Mesothelial cell of epicardium (in vitro differentiated cells): ENCODE data around the gene TRIM41. TPM values are rescaled to one million over a fixed set of nuclear protein-coding genes. Genes with fewer than 3 reads are reported as not detected.

Experiments
- DNase-seq, 2 experiments: peaks; one replicate each; pipeline ENCODE4 v3.0.0; 2021; ENCODE audit warnings: low spot score in 2 of 2; ENCODE audit not compliant: unreplicated experiment in 2 of 2
- H3K27ac Mint-ChIP-seq: 2 replicates; pipeline ENCODE4 v1.8.0; 2021; ENCODE audit warnings: mixed read lengths
- H3K27me3 Mint-ChIP-seq: 2 replicates; pipeline ENCODE4 v1.8.0; 2021; ENCODE audit warnings: low read depth, mixed read lengths
- H3K36me3 Mint-ChIP-seq: 2 replicates; pipeline ENCODE4 v1.8.0; 2021; ENCODE audit warnings: mixed read lengths
- H3K4me1 Mint-ChIP-seq: 2 replicates; pipeline ENCODE4 v1.8.0; 2021; ENCODE audit warnings: mixed read lengths
- H3K4me3 Mint-ChIP-seq: 2 replicates; pipeline ENCODE4 v1.8.0; 2021; ENCODE audit warnings: mild to moderate bottlenecking, moderate library complexity, mixed read lengths
- H3K9me3 Mint-ChIP-seq: 2 replicates; pipeline ENCODE4 v1.8.0; 2021; ENCODE audit warnings: mixed read lengths
- CTCF ChIP-seq: fragments of 200-600 bp; sonication (generic); IDR thresholded peaks from one replicate; pipeline ENCODE4 v1.5.0; 2021; ENCODE audit warnings: antibody characterized with exemption; ENCODE audit not compliant: unreplicated experiment
- total RNA-seq: library from RNA; stranded (reverse); gene quantifications from 3 replicates; pipeline ENCODE4 v1.2.1, GENCODE V29; 2021

TRIM41 gene
- total RNA-seq, 1 donor from 2014 or later: 27.9 TPM

- Mint-ChIP-seq H3K9me3 (no peaks in the 10 kb centered on the region), H3K4me1 (peaks cover 49% of the 10 kb centered on the region)
These were observed 23.4 kb downstream of the TRIM41 start for GRCh38 chr5:181246276-181247049.

GRCh38 chr5:181248277-181248676 is 25.2 kb downstream of the TRIM41 start:
- H3K9me3 Mint-ChIP-seq: no peaks in the 10 kb centered on the region
- H3K4me1 Mint-ChIP-seq: peaks cover 40% of the 10 kb centered on the region
- TF ChIP-seq CTCF: no peak
- peak overlapping the region; percentile 96 for H3K27ac Mint-ChIP-seq
- H3K36me3 Mint-ChIP-seq: no peaks in the 10 kb centered on the region
- H3K4me3 Mint-ChIP-seq: peak overlapping the region; percentile 90
- H3K27me3 Mint-ChIP-seq: no peaks in the 10 kb centered on the region
- no peak for DNase-seq

More at GRCh38 chr5:181246276-181247049, 23.4 kb downstream of the TRIM41 start:
- DNase-seq: peak; percentile 70 to 85
- peaks cover 11% of the 10 kb centered on the region for H3K36me3 Mint-ChIP-seq
- no peaks in the 10 kb centered on the region for H3K27me3 Mint-ChIP-seq
- no peak for TF ChIP-seq CTCF
- H3K27ac Mint-ChIP-seq: peak overlapping the region; percentile 99
- peak overlapping the region; percentile 90 for H3K4me3 Mint-ChIP-seq

- H3K27ac Mint-ChIP-seq: no peak overlapping the region
- no peak overlapping the region for H3K4me3 Mint-ChIP-seq
- no peaks in the 10 kb centered on the region for H3K27me3 Mint-ChIP-seq
- H3K36me3 Mint-ChIP-seq: peaks cover 8% of the 10 kb centered on the region
- no peak for DNase-seq
- H3K9me3 Mint-ChIP-seq: no peaks in the 10 kb centered on the region
- TF ChIP-seq CTCF: no peak
- H3K4me1 Mint-ChIP-seq: peaks cover 40% of the 10 kb centered on the region
These were observed 32.2 kb downstream of the TRIM41 start for GRCh38 chr5:181255276-181255675.

GRCh38 chr5:181255836-181256578 is 32.9 kb downstream of the TRIM41 start:
- Mint-ChIP-seq H3K27me3 (no peaks in the 10 kb centered on the region), H3K4me3 (no peak overlapping the region), H3K36me3 (peaks cover 8% of the 10 kb centered on the region), H3K27ac (peak overlapping the region; percentile 66), H3K9me3 (no peaks in the 10 kb centered on the region), H3K4me1 (peaks cover 47% of the 10 kb centered on the region)
- DNase-seq: no peak
- no peak for TF ChIP-seq CTCF

- no peak overlapping the region for H3K27ac Mint-ChIP-seq
These were observed 35.5 kb downstream of the TRIM41 start for GRCh38 chr5:181258576-181258975.

More at GRCh38 chr5:181258576-181258975, 35.5 kb downstream of the TRIM41 start:
- TF ChIP-seq CTCF: no peak
- no peaks in the 10 kb centered on the region for H3K9me3 Mint-ChIP-seq
- peak overlapping the region; percentile 100 for H3K4me3 Mint-ChIP-seq
- peaks cover 42% of the 10 kb centered on the region for H3K4me1 Mint-ChIP-seq
- no peaks in the 10 kb centered on the region for H3K27me3 Mint-ChIP-seq
- H3K36me3 Mint-ChIP-seq: peaks cover 11% of the 10 kb centered on the region
- DNase-seq: no peak
